Measurements from ENCODE around the gene POU1F1.
A peak's percentile ranks its signal among the peaks of the same experiment; 100 is the strongest.
"Not testable (repeated sequence)": the region's sequence is repeated elsewhere in the genome, so short reads cannot be mapped to it uniquely, and the experiment has no call there.

The POU1F1 gene

DNA sequence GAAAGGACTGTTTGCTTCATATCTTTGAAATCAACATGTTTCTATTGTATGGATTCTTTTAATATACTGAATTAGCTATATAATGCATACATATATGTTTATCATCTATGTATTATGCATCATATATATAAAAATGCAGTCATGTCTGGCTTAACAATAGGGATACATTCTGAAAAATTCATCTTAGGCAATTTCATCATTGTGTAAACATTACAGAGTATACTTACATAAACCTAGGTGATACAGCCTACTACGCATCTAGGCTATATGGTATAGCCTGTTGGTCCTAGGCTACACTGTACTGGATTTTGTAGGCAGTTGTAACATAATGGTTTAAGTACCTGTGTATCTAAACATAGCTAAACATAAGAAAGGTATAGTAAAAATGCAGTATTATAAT, 27.6 kb downstream of the POU1F1 start:
- H3K4me2 ChIP-seq (ENCODE audit: low read length): no peak overlapping the region
- H3K9ac ChIP-seq (ENCODE audit: low read length): no peak overlapping the region
- no peaks in the 10 kb centered on the region for H3K79me1 ChIP-seq (ENCODE audit: low read length)
- no peak for DNase-seq
- WGBS (ENCODE audit: extremely low coverage, insufficient coverage, low lambda C conversion rate): no CpG with 5 or more reads among the region's 1 CpG
- no peaks in the 10 kb centered on the region for H3K4me1 ChIP-seq (ENCODE audit: control insufficient read depth, low read depth, low read length)
- no peaks in the 10 kb centered on the region for H3K27me3 ChIP-seq (ENCODE audit: insufficient read depth, low read length, poor library complexity)
- H3K27ac ChIP-seq (ENCODE audit: low read depth, low read length): no peak overlapping the region
- H3K79me2 ChIP-seq (ENCODE audit: control insufficient read depth, insufficient read depth, low read length): no peaks in the 10 kb centered on the region
- H3K56ac ChIP-seq (ENCODE audit: low read length): no peak overlapping the region
- no peaks in the 10 kb centered on the region for H3K36me3 ChIP-seq (ENCODE audit: control insufficient read depth, insufficient read depth, low read length)
- H3K18ac ChIP-seq (ENCODE audit: low read length): no peak overlapping the region
- H2BK5ac ChIP-seq (ENCODE audit: low read length): no peak overlapping the region
- H3K4ac ChIP-seq (ENCODE audit: low read depth, low read length): no peak overlapping the region
- H4K8ac ChIP-seq (ENCODE audit: low read depth, low read length): no peak overlapping the region
- H2AK5ac ChIP-seq (ENCODE audit: low read length): no peak overlapping the region
- H2BK15ac ChIP-seq (replicated peaks; ENCODE audit: low read depth): no peak overlapping the region
- H4K5ac ChIP-seq (ENCODE audit: low read length): no peak overlapping the region
- H3K4me3 ChIP-seq (ENCODE audit: low read length): no peak overlapping the region
- H2BK120ac ChIP-seq (ENCODE audit: low read depth, low read length): no peak overlapping the region
- H3K23ac ChIP-seq (ENCODE audit: low read length): no peak overlapping the region

GRCh38 chr3:87248231-87248630, 28.2 kb downstream of the POU1F1 start:
- no CpG with 5 or more reads among the region's 6 CpGs for WGBS (ENCODE audit: extremely low coverage, insufficient coverage, low lambda C conversion rate)
- not testable (repeated sequence) for H3K56ac ChIP-seq (ENCODE audit: low read length); H2BK15ac ChIP-seq (replicated peaks; ENCODE audit: low read depth); H3K4ac ChIP-seq (ENCODE audit: low read depth, low read length); H2BK5ac ChIP-seq (ENCODE audit: low read length); H3K18ac ChIP-seq (ENCODE audit: low read length); H3K4me3 ChIP-seq (ENCODE audit: low read length); H4K8ac ChIP-seq (ENCODE audit: low read depth, low read length); H3K9ac ChIP-seq (ENCODE audit: low read length); H4K5ac ChIP-seq (ENCODE audit: low read length); H3K79me2 ChIP-seq (ENCODE audit: control insufficient read depth, insufficient read depth, low read length); H3K4me1 ChIP-seq (ENCODE audit: control insufficient read depth, low read depth, low read length); H3K4me2 ChIP-seq (ENCODE audit: low read length); H3K27ac ChIP-seq (ENCODE audit: low read depth, low read length); H2BK120ac ChIP-seq (ENCODE audit: low read depth, low read length); H3K36me3 ChIP-seq (ENCODE audit: control insufficient read depth, insufficient read depth, low read length); H3K79me1 ChIP-seq (ENCODE audit: low read length); H3K23ac ChIP-seq (ENCODE audit: low read length); H2AK5ac ChIP-seq (ENCODE audit: low read length); H3K27me3 ChIP-seq (ENCODE audit: insufficient read depth, low read length, poor library complexity); DNase-seq

DNA sequence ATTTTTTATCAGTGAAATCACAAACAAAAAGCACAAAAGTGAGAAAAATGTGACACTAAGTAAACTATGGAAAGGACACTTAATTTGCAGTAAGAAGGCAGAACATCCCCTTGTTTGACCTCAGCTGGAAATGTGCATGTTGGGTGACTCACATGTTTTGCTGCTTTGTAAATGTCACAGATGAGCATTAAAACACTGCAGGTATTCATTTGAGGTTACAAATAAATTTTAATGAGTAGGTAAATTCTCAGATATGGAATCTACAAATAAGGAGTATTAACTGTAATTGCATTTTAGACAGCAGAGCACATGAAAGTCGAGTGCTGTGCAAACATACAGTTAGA, 29.0 kb downstream of the POU1F1 start:
- no peak overlapping the region for H4K8ac ChIP-seq (ENCODE audit: low read depth, low read length)
- no peak overlapping the region for H3K23ac ChIP-seq (ENCODE audit: low read length)
- H3K27me3 ChIP-seq (ENCODE audit: insufficient read depth, low read length, poor library complexity): no peaks in the 10 kb centered on the region
- H2BK120ac ChIP-seq (ENCODE audit: low read depth, low read length): no peak overlapping the region
- H3K79me2 ChIP-seq (ENCODE audit: control insufficient read depth, insufficient read depth, low read length): no peaks in the 10 kb centered on the region
- H3K4me2 ChIP-seq (ENCODE audit: low read length): no peak overlapping the region
- no peak overlapping the region for H3K9ac ChIP-seq (ENCODE audit: low read length)
- DNase-seq: no peak
- H3K36me3 ChIP-seq (ENCODE audit: control insufficient read depth, insufficient read depth, low read length): no peaks in the 10 kb centered on the region
- no peak overlapping the region for H4K5ac ChIP-seq (ENCODE audit: low read length)
- H3K4me3 ChIP-seq (ENCODE audit: low read length): no peak overlapping the region
- no peak overlapping the region for H3K4ac ChIP-seq (ENCODE audit: low read depth, low read length)
- no peak overlapping the region for H2BK5ac ChIP-seq (ENCODE audit: low read length)
- no peak overlapping the region for H3K27ac ChIP-seq (ENCODE audit: low read depth, low read length)
- no peak overlapping the region for H2AK5ac ChIP-seq (ENCODE audit: low read length)
- H2BK15ac ChIP-seq (replicated peaks; ENCODE audit: low read depth): no peak overlapping the region
- H3K18ac ChIP-seq (ENCODE audit: low read length): no peak overlapping the region
- H3K79me1 ChIP-seq (ENCODE audit: low read length): no peaks in the 10 kb centered on the region
- no peak overlapping the region for H3K56ac ChIP-seq (ENCODE audit: low read length)
- WGBS (ENCODE audit: extremely low coverage, insufficient coverage, low lambda C conversion rate): no CpG with 5 or more reads among the region's 1 CpG
- H3K4me1 ChIP-seq (ENCODE audit: control insufficient read depth, low read depth, low read length): no peaks in the 10 kb centered on the region

- no peaks in the 10 kb centered on the region for H3K36me3 ChIP-seq (ENCODE audit: control insufficient read depth, insufficient read depth, low read length)
- no peak overlapping the region for H2AK5ac ChIP-seq (ENCODE audit: low read length)
- H3K9ac ChIP-seq (ENCODE audit: low read length): no peak overlapping the region
- H3K27me3 ChIP-seq (ENCODE audit: insufficient read depth, low read length, poor library complexity): no peaks in the 10 kb centered on the region
- no peak overlapping the region for H3K4ac ChIP-seq (ENCODE audit: low read depth, low read length)
- DNase-seq: no peak
- H3K4me2 ChIP-seq (ENCODE audit: low read length): no peak overlapping the region
- no peak overlapping the region for H2BK5ac ChIP-seq (ENCODE audit: low read length)
- no peaks in the 10 kb centered on the region for H3K4me1 ChIP-seq (ENCODE audit: control insufficient read depth, low read depth, low read length)
- H3K56ac ChIP-seq (ENCODE audit: low read length): no peak overlapping the region
- H3K79me2 ChIP-seq (ENCODE audit: control insufficient read depth, insufficient read depth, low read length): no peaks in the 10 kb centered on the region
- no peak overlapping the region for H4K8ac ChIP-seq (ENCODE audit: low read depth, low read length)
- H2BK120ac ChIP-seq (ENCODE audit: low read depth, low read length): no peak overlapping the region
- no peak overlapping the region for H4K5ac ChIP-seq (ENCODE audit: low read length)
- no CpG with 5 or more reads among the region's 3 CpGs for WGBS (ENCODE audit: extremely low coverage, insufficient coverage, low lambda C conversion rate)
- no peaks in the 10 kb centered on the region for H3K79me1 ChIP-seq (ENCODE audit: low read length)
- H3K23ac ChIP-seq (ENCODE audit: low read length): no peak overlapping the region
- no peak overlapping the region for H2BK15ac ChIP-seq (replicated peaks; ENCODE audit: low read depth)
- no peak overlapping the region for H3K18ac ChIP-seq (ENCODE audit: low read length)
- no peak overlapping the region for H3K4me3 ChIP-seq (ENCODE audit: low read length)
- H3K27ac ChIP-seq (ENCODE audit: low read depth, low read length): no peak overlapping the region
Observed at GRCh38 chr3:87246662-87247429, 29.5 kb downstream of the POU1F1 start.

DNA sequence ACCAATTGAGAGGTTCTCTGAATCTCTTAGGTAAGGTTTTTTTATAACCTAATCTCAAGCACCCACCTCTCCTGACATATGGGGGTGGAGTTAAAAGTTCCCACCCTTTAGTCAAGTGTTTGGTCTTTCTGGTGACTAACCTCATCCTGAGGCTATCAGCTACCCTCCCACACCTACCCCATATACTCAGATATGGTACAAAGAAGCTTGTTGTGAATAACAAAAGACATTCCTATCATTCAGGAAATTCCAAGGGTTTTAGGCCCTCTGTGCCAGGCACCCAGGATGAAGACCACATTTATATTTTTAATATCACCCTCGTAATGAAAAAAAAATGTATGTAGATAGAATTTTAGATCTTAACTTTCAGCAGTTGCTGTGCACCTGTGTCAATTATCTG, 40.3 kb downstream of the POU1F1 start:
- Histone ChIP-seq H4K8ac (ENCODE audit: low read depth, low read length) (no peak overlapping the region), H3K79me2 (ENCODE audit: control insufficient read depth, insufficient read depth, low read length) (peaks cover 25% of the 10 kb centered on the region), H3K36me3 (ENCODE audit: control insufficient read depth, insufficient read depth, low read length) (no peaks in the 10 kb centered on the region), H4K5ac (ENCODE audit: low read length) (no peak overlapping the region), H3K56ac (ENCODE audit: low read length) (no peak overlapping the region), H2AK5ac (ENCODE audit: low read length) (no peak overlapping the region), H3K4ac (ENCODE audit: low read depth, low read length) (no peak overlapping the region), H3K27me3 (ENCODE audit: insufficient read depth, low read length, poor library complexity) (no peaks in the 10 kb centered on the region), H3K4me2 (ENCODE audit: low read length) (no peak overlapping the region), H3K27ac (ENCODE audit: low read depth, low read length) (no peak overlapping the region), H3K18ac (ENCODE audit: low read length) (no peak overlapping the region), H2BK5ac (ENCODE audit: low read length) (no peak overlapping the region), H2BK120ac (ENCODE audit: low read depth, low read length) (no peak overlapping the region), H2BK15ac (replicated peaks; ENCODE audit: low read depth) (no peak overlapping the region), H3K23ac (ENCODE audit: low read length) (no peak overlapping the region), H3K4me3 (ENCODE audit: low read length) (no peak overlapping the region), H3K4me1 (ENCODE audit: control insufficient read depth, low read depth, low read length) (no peaks in the 10 kb centered on the region), H3K9ac (ENCODE audit: low read length) (no peak overlapping the region), H3K79me1 (ENCODE audit: low read length) (peaks cover 7% of the 10 kb centered on the region)
- peak; percentile 50 for DNase-seq
- no CpG with 5 or more reads among the region's 1 CpG for WGBS (ENCODE audit: extremely low coverage, insufficient coverage, low lambda C conversion rate)

GRCh38 chr3:87233805-87234204, 42.6 kb downstream of the POU1F1 start:
- Histone ChIP-seq H4K8ac (ENCODE audit: low read depth, low read length) (no peak overlapping the region), H3K4me1 (ENCODE audit: control insufficient read depth, low read depth, low read length) (no peaks in the 10 kb centered on the region), H3K79me1 (ENCODE audit: low read length) (peaks cover 10% of the 10 kb centered on the region), H2BK15ac (replicated peaks; ENCODE audit: low read depth) (no peak overlapping the region), H2BK120ac (ENCODE audit: low read depth, low read length) (no peak overlapping the region), H3K79me2 (ENCODE audit: control insufficient read depth, insufficient read depth, low read length) (peaks cover 31% of the 10 kb centered on the region), H3K27me3 (ENCODE audit: insufficient read depth, low read length, poor library complexity) (no peaks in the 10 kb centered on the region), H3K4me2 (ENCODE audit: low read length) (no peak overlapping the region), H3K18ac (ENCODE audit: low read length) (no peak overlapping the region), H3K27ac (ENCODE audit: low read depth, low read length) (no peak overlapping the region), H4K5ac (ENCODE audit: low read length) (no peak overlapping the region), H2AK5ac (ENCODE audit: low read length) (no peak overlapping the region), H3K23ac (ENCODE audit: low read length) (no peak overlapping the region), H3K4me3 (ENCODE audit: low read length) (no peak overlapping the region), H3K4ac (ENCODE audit: low read depth, low read length) (no peak overlapping the region), H3K36me3 (ENCODE audit: control insufficient read depth, insufficient read depth, low read length) (no peaks in the 10 kb centered on the region), H3K9ac (ENCODE audit: low read length) (no peak overlapping the region), H3K56ac (ENCODE audit: low read length) (no peak overlapping the region), H2BK5ac (ENCODE audit: low read length) (no peak overlapping the region)
- no peak for DNase-seq
- no CpG with 5 or more reads among the region's 1 CpG for WGBS (ENCODE audit: extremely low coverage, insufficient coverage, low lambda C conversion rate)
